T-helper 2 cell treated with Interferon-gamma antibody and Interleukin-4, amounts not matched to agents 100 ng/mL and 5 ng/mL, for 36 hours (primary cell): ENCODE results near the gene TTF1. TPM values are rescaled to one million over a fixed set of nuclear protein-coding genes. Genes with fewer than 3 reads are reported as not detected.
"Not testable (repeated sequence)": the region's sequence is repeated elsewhere in the genome, so short reads cannot be mapped to it uniquely, and the experiment has no call there.

ENCODE experiments used
- intact Hi-C: fragments of 100-400 bp; cut with micrococcal nuclease; formaldehyde crosslinking; loops from one replicate; pipeline ENCODE4 v1.15.1; 2023
- total RNA-seq: library from RNA; stranded (reverse); gene quantifications from 2 replicates; pipeline ENCODE4 v1.2.3, GENCODE V29; 2022

The TTF1 gene
- total RNA-seq, 1 donor from 2014 or later: 29.4 TPM

- intact Hi-C loops: loop anchor here (5.0 kb wide), 2 partner anchors 73 to 93 kb away; no protein-coding TSS in a partner anchor
Measured at GRCh38 chr9:132414731-132415130, 8.1 kb upstream of the TTF1 start.

- intact Hi-C loops: loop anchor here (2.0 to 5.0 kb wide), 4 partner anchors 73 to 559 kb away; no protein-coding TSS in a partner anchor
Measured at GRCh38 chr9:132413926-132414325, 7.3 kb upstream of the TTF1 start.

GRCh38 chr9:132412089-132412488 lies 5.4 kb upstream of the TTF1 start:
- intact Hi-C loops: loop anchor here (2.0 to 5.0 kb wide), 4 partner anchors 75 to 561 kb away; no protein-coding TSS in a partner anchor

- intact Hi-C loops: loop anchor here (2.0 to 5.0 kb wide), 4 partner anchors 76 to 492 kb away; no protein-coding TSS in a partner anchor
Measured at GRCh38 chr9:132411091-132411508, 4.5 kb upstream of the TTF1 start.

GRCh38 chr9:132410642-132411041 lies 4.0 kb upstream of the TTF1 start:
- intact Hi-C loops: loop anchor here (2.0 to 5.0 kb wide), 4 partner anchors 77 to 492 kb away; no protein-coding TSS in a partner anchor

GRCh38 chr9:132409828-132410528 lies 3.3 kb upstream of the TTF1 start, which contains the start of gene CFAP77:
TSS of gene CFAP77 (plus strand) at chr9:132410211. CDS start at chr9:132410272, 61 bp downstream.
- intact Hi-C loops: loop anchor here (2.0 to 10.0 kb wide), 6 partner anchors 77 to 493 kb away; partner anchors contain the start of genes GTF3C4 and NTNG2

GRCh38 chr9:132408521-132408920 lies 1.9 kb upstream of the TTF1 start:
- intact Hi-C loops: loop anchor here (5.0 to 10.0 kb wide), 2 partner anchors 244 to 264 kb away; partner anchors contain the start of genes GTF3C4 and NTNG2

- intact Hi-C loops: loop anchor here (5.0 to 10.0 kb wide), 2 partner anchors 242 to 265 kb away; partner anchors contain the start of genes GTF3C4 and NTNG2
Measured at GRCh38 chr9:132407196-132407595, 556 bp upstream of the TTF1 start.

GRCh38 chr9:132404228-132404881 lies 2.3 kb downstream of the TTF1 start:
- intact Hi-C loops: loop anchor here (10.0 kb wide), 1 partner anchor 240 kb away; the partner anchor contains the start of gene NTNG2

- intact Hi-C loops: loop anchor here (10.0 kb wide), 1 partner anchor 237 kb away; the partner anchor contains the start of gene NTNG2
Measured at GRCh38 chr9:132401824-132402223, 4.8 kb downstream of the TTF1 start.

GRCh38 chr9:132395560-132395959 lies 11.1 kb downstream of the TTF1 start:
- intact Hi-C loops: no loop called here

GRCh38 chr9:132391449-132391848 lies 15.2 kb downstream of the TTF1 start:
- intact Hi-C loops: no loop called here

GRCh38 chr9:132390966-132391365 lies 15.7 kb downstream of the TTF1 start:
- intact Hi-C loops: no loop called here

GRCh38 chr9:132387133-132387532 lies 19.5 kb downstream of the TTF1 start:
- intact Hi-C loops: no loop called here

GRCh38 chr9:132384376-132384775 lies 22.3 kb downstream of the TTF1 start:
- intact Hi-C loops: no loop called here

- intact Hi-C loops: no loop called here
Measured at GRCh38 chr9:132383462-132383883, 23.2 kb downstream of the TTF1 start.

- intact Hi-C loops: no loop called here
Measured at GRCh38 chr9:132381966-132382541, 24.6 kb downstream of the TTF1 start.

GRCh38 chr9:132378416-132378815 lies 28.2 kb downstream of the TTF1 start:
- intact Hi-C loops: not testable (repeated sequence)

- intact Hi-C loops: not testable (repeated sequence)
Measured at GRCh38 chr9:132377769-132378168, 28.9 kb downstream of the TTF1 start.

GRCh38 chr9:132372177-132373095 lies 34.2 kb downstream of the TTF1 start:
- intact Hi-C loops: loop anchor here (2.0 kb wide), 1 partner anchor 18 kb away; the partner anchor contains the start of gene SETX
